ENCODE measurements around the gene RNF213. TPM values are rescaled to one million over a fixed set of nuclear protein-coding genes. Genes with fewer than 3 reads are reported as not detected.
"Not testable (repeated sequence)": the region's sequence is repeated elsewhere in the genome, so short reads cannot be mapped to it uniquely, and the experiment has no call there.

The RNF213 gene
- total RNA-seq, 4 donors from 2014 or later, result 90.5 to 186 (median 142) TPM

DNA sequence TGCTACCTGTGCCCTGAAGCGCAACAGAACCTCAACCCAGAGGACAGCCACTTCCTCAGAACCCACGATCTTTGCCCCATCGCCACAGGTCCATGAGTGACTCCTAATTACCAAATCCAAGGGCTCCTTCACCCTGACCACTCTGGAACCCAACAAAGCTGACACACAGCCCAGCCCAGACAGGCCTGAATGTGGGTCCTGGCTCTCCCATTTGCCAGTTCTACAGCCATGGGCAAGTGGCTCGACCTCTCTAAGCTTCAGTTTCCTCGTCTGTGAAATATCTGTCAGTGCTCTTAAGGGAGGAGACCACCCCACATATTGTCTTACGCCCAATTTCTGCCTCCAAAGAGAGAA is 136.4 kb downstream of the RNF213 start:
- DNase-seq, result no peak
- Histone ChIP-seq H3K4me1 (peaks cover 0 to 9% of the 10 kb centered on the region in 2 donors), H3K9me3 (no peaks in the 10 kb centered on the region), H3K36me3 (no peaks in the 10 kb centered on the region), H3K4me3 (no peak overlapping the region), H3K27me3 (no peaks in the 10 kb centered on the region), H3K27ac (no peak overlapping the region)
- TF ChIP-seq, protein P1, sequence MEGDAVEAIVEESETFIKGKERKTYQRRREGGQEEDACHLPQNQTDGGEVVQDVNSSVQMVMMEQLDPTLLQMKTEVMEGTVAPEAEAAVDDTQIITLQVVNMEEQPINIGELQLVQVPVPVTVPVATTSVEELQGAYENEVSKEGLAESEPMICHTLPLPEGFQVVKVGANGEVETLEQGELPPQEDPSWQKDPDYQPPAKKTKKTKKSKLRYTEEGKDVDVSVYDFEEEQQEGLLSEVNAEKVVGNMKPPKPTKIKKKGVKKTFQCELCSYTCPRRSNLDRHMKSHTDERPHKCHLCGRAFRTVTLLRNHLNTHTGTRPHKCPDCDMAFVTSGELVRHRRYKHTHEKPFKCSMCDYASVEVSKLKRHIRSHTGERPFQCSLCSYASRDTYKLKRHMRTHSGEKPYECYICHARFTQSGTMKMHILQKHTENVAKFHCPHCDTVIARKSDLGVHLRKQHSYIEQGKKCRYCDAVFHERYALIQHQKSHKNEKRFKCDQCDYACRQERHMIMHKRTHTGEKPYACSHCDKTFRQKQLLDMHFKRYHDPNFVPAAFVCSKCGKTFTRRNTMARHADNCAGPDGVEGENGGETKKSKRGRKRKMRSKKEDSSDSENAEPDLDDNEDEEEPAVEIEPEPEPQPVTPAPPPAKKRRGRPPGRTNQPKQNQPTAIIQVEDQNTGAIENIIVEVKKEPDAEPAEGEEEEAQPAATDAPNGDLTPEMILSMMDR (IDR thresholded peaks at IDR 0.05), result no peak
- TF ChIP-seq POLR2A (IDR thresholded peaks at IDR 0.05), result no peak
- intact Hi-C loops (cut with DNase I; ENCODE audit: low total_unique reads), result no loop called here

DNA sequence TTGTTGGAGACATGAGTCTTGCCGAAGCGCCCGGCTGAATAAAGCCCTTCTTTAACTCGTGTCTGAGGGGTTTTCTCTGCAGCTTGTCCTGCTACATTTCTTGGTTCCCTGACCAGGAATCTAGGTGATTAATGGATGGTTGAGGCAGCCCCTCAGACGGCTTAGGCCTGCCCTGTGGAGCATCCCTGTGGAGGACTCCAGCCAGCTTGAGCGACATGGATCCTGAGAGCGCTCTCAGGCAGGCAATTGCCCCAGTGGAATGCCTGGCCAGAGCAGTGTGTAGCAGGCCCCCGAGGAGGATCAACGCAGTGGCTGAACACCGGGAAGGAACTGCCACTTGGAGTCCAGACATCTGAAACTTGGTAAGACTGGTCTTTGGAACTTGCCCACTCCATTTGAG is 137.0 kb downstream of the RNF213 start:
- Histone ChIP-seq H3K9me3 (no peaks in the 10 kb centered on the region), H3K27me3 (no peaks in the 10 kb centered on the region), H3K36me3 (no peaks in the 10 kb centered on the region), H3K4me1 (peaks cover 0 to 9% of the 10 kb centered on the region in 2 donors), H3K4me3 (no peak overlapping the region), H3K27ac (no peak overlapping the region)
- intact Hi-C loops (cut with DNase I; ENCODE audit: low total_unique reads), result no loop called here
- TF ChIP-seq, protein P1 (IDR thresholded peaks at IDR 0.05), result no peak
- TF ChIP-seq POLR2A (IDR thresholded peaks at IDR 0.05), result no peak
- DNase-seq, result no peak

DNA sequence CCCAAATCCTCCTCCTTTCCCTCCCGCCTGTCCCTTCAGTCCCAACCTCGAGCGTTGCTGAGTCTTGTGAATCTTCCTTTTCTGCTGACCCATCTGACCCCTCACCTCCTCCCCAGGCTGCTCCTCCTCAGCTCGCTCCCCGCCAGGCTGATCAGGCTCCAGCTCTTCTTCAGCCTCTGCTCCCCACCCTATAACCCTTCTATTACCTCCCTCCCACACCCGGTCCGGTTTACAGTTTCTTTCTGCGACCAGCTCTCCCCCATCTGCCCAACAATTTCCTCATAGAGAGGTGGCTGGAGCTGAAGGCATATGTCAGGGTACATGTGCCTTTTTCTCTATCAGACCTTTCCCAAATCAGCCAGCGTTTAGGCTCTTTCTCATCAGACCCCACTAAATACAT is 140.4 kb downstream of the RNF213 start:
- H3K4me1 ChIP-seq, H3K36me3 ChIP-seq, H3K27ac ChIP-seq, H3K27me3 ChIP-seq, H3K4me3 ChIP-seq, H3K9me3 ChIP-seq: not testable (repeated sequence)
- DNase-seq, result peak in 1 of 2 donors; percentile 35
- intact Hi-C loops (cut with DNase I; ENCODE audit: low total_unique reads), result loop anchor here (10.0 kb wide), 1 partner anchor 694 kb away; no protein-coding TSS in a partner anchor

DNA sequence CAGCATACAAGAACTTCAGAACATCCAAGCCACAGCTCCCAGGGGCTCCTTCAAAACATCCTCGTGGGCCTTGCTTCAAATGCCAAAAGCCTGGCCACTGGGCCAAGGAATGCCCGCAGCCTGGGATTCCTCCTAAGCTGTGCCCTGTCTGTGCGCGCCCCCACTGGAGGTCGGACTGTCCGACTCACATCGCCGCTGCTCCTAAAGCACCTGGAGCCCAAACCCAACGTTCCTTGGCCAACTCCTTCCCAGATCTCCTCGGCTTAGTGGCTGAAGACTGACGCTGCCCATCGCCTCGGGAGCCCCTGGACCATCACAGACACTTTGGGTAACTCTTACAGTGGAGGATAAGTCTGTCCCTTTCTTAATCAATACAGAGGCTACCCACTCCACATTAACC is 141.4 kb downstream of the RNF213 start:
- not testable (repeated sequence) for H3K27ac ChIP-seq, H3K27me3 ChIP-seq, DNase-seq, H3K36me3 ChIP-seq, H3K4me3 ChIP-seq, H3K4me1 ChIP-seq, H3K9me3 ChIP-seq
- intact Hi-C loops (cut with DNase I; ENCODE audit: low total_unique reads), result loop anchor here (10.0 kb wide), 1 partner anchor 693 kb away; no protein-coding TSS in a partner anchor

DNA sequence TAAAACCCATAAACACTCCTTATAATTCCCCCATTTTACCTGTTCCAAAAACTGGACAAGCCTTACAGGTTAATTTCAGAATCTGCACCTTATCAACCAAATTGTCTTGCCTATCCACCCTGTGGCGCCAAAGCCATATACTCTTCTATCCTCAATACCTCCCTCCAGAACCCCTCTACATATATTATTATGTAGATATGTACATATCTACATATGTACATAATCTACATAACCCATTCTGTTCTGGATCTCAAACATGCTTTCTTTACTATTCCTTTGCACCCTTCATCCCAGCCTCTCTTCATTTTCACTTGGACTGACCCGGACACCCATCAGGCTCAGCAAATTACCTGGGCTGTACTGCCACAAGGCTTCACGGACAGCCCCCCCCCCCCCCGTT is 142.3 kb downstream of the RNF213 start:
- TF ChIP-seq POLR2A (IDR thresholded peaks at IDR 0.05), result no peak
- DNase-seq, result no peak
- no peaks in the 10 kb centered on the region for H3K9me3 ChIP-seq
- no peaks in the 10 kb centered on the region for H3K27me3 ChIP-seq
- no peaks in the 10 kb centered on the region for H3K36me3 ChIP-seq
- H3K27ac ChIP-seq, result no peak overlapping the region
- no peak overlapping the region for H3K4me3 ChIP-seq
- no peaks in the 10 kb centered on the region for H3K4me1 ChIP-seq
- intact Hi-C loops (cut with DNase I; ENCODE audit: low total_unique reads), result loop anchor here (10.0 kb wide), 1 partner anchor 692 kb away; no protein-coding TSS in a partner anchor

DNA sequence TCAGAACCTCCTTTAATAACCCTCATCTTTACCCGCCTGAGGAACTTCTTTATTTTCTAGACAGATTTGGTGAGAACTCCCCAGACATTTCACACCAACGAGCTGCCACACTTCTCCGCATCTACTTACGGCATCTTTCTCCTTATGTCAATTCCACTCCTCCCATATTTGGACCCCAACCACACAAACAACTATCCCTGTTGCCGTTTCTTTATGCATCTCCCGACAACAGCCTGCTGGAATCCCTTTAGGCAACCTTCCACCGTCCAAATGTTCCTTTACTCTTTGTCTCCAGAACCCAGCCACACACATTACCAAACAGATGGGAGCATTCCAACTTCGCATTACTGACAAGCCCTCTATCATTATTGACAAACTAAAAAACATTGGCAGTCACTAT is 145.5 kb downstream of the RNF213 start:
- TF ChIP-seq POLR2A (IDR thresholded peaks at IDR 0.05), result no peak
- TF ChIP-seq, protein P1 (IDR thresholded peaks at IDR 0.05), result no peak
- no peaks in the 10 kb centered on the region for H3K36me3 ChIP-seq
- H3K9me3 ChIP-seq, result no peaks in the 10 kb centered on the region
- DNase-seq, result no peak
- H3K27ac ChIP-seq, result no peak overlapping the region
- no peaks in the 10 kb centered on the region for H3K4me1 ChIP-seq
- no peaks in the 10 kb centered on the region for H3K27me3 ChIP-seq
- intact Hi-C loops (cut with DNase I; ENCODE audit: low total_unique reads), result loop anchor here (10.0 kb wide), 1 partner anchor 689 kb away; no protein-coding TSS in a partner anchor
- H3K4me3 ChIP-seq, result no peak overlapping the region

DNA sequence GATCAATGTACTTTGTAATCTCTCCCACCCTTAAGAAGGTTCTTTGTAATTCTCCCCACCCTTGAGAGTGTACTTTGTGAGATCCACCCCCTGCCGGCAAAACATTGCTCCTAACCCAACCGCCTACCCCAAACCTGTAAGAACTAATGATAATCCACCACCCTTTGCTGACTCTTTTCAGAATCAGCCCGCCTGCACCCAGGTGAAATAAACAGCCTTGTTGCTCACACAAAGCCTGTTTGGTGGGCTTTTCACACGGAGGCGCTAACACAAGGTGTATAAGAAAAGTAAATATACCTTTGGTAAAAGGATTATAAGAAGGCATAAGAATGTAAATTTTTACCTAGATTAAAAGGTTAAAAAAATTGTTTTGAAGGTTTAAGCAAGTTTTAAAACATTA is 147.3 kb downstream of the RNF213 start:
- H3K27ac ChIP-seq, DNase-seq, H3K4me3 ChIP-seq, H3K27me3 ChIP-seq, H3K9me3 ChIP-seq, H3K36me3 ChIP-seq, H3K4me1 ChIP-seq: not testable (repeated sequence)
- intact Hi-C loops (cut with DNase I; ENCODE audit: low total_unique reads), result loop anchor here (10.0 kb wide), 1 partner anchor 687 kb away; no protein-coding TSS in a partner anchor
